SU-DHL-6 (cell line): Measurements from ENCODE around the gene FAM200A.

Experiments
- EZH2phosphoT487 ChIP-seq: fragments of 200-600 bp; sonication (generic), shearing (Covaris generic); conservative IDR thresholded peaks from 2 replicates; pipeline ENCODE4 v1.6.1; 2018; ENCODE audit warnings: mild to moderate bottlenecking, antibody characterized with exemption, low read length, moderate library complexity, mixed read lengths
- TF ChIP-seq, protein P1 (sequence below): fragments of 200-600 bp; sonication (generic); IDR thresholded peaks from one replicate; pipeline ENCODE4 v1.5.1; 2017; ENCODE audit warnings: antibody characterized with exemption, mild to moderate bottlenecking, low read length, moderate library complexity; ENCODE audit not compliant: insufficient read depth, poor library complexity, severe bottlenecking

DNA sequence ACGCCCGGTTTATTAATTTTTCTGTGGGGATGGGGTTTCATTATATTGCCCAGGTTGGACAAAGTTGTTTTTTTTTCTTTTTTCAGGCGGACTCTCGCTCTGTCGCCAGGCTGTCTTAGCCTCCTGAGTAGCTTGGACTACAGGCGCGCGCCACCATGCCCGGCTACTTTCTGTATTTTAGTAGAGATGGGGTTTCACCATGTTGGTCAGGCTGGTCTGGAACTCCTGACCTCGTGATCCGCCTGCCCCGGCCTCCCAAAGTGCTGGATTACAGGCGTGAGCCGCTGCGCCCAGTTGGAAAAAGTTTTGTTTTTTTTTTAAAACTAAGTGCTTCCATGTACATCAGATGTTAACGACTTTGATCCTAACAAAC lies 51.3 kb downstream of the FAM200A start:
- TF ChIP-seq, protein P1, sequence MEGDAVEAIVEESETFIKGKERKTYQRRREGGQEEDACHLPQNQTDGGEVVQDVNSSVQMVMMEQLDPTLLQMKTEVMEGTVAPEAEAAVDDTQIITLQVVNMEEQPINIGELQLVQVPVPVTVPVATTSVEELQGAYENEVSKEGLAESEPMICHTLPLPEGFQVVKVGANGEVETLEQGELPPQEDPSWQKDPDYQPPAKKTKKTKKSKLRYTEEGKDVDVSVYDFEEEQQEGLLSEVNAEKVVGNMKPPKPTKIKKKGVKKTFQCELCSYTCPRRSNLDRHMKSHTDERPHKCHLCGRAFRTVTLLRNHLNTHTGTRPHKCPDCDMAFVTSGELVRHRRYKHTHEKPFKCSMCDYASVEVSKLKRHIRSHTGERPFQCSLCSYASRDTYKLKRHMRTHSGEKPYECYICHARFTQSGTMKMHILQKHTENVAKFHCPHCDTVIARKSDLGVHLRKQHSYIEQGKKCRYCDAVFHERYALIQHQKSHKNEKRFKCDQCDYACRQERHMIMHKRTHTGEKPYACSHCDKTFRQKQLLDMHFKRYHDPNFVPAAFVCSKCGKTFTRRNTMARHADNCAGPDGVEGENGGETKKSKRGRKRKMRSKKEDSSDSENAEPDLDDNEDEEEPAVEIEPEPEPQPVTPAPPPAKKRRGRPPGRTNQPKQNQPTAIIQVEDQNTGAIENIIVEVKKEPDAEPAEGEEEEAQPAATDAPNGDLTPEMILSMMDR = no peak
- no peak for TF ChIP-seq EZH2phosphoT487
